Epithelial cell of prostate (primary cell): ENCODE results near the gene CIAO3.

ENCODE experiments used
- DNase-seq: peaks from one replicate; pipeline ENCODE4 v3.0.0-alpha.2; 2011; ENCODE audit warnings: low read depth, low spot score
- H3K27ac ChIP-seq: fragments of 450-650 bp; 2 replicates; pipeline ENCODE4 v1.5.1; 2017; ENCODE audit warnings: mild to moderate bottlenecking

CIAO3 gene

DNA sequence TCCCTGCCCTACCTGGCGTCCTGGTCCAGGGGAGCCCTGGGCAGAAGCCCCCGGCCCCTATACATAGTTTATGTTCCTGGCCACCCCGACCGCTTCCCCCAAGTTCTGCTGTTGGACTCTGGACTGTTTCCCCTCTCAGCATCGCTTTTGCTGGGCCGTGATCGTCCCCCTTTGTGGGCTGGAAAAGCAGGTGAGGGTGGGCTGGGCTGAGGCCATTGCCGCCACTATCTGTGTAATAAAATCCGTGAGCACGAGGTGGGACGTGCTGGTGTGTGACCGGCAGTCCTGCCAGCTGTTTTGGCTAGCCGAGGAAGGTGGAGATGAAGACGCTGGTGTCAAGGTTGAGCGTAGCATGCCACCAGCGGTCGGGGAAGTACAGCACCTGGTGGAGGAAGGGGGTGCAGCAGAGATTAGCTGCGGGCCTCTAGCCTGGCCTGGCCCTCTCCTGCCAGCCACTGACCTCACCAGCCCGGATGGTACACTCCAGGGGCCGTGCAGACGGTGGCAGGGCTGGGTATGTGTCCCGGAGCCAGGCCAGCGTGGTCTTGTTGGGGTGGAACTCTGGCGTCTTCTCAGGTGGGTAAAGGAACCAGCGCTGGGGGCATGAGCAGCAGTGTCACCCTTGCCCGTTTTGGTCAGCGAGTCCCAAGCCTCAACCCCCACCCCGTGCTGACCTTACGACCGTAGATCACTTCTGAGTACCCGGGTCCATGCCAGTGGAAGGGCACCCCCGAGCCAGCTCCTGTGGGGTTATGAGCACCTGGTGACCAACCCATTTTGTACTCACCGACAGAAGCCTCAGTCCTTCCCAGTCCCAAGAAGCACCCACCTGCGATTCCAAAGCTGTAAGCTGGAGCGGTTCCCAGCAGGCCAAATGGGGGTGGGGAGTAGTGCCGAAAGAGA, 58.1 kb downstream of the CIAO3 start:
- H3K27ac ChIP-seq = peak overlapping the region; percentile 79
- DNase-seq = no peak

DNA sequence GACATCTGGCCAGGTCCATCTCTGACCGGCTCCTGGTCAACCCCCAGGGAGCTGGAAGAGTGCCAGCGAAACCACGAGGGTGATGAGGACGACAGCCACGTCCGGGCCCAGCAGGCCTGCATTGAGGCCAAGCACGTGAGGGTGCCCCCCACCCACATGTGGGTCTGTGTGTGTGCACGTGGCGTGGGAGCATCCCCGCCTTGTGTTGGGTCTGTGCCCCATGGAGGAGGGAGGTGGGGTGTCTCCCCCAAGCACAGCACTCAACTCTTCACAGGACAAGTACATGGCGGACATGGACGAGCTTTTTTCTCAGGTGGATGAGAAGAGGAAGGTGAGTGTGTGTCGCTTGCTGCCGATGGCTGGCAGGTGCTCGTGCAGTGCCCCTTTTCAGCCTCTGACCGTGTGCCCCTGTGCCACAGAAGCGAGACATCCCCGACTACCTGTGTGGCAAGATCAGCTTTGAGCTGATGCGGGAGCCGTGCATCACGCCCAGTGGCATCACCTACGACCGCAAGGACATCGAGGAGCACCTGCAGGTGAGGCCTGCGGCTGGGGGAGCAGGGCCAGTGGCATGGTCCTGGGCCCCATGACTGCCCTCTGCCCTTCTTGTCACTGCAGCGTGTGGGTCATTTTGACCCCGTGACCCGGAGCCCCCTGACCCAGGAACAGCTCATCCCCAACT, 58.9 kb downstream of the CIAO3 start:
- DNase-seq = no peak
- H3K27ac ChIP-seq = peak overlapping the region; percentile 84

DNA sequence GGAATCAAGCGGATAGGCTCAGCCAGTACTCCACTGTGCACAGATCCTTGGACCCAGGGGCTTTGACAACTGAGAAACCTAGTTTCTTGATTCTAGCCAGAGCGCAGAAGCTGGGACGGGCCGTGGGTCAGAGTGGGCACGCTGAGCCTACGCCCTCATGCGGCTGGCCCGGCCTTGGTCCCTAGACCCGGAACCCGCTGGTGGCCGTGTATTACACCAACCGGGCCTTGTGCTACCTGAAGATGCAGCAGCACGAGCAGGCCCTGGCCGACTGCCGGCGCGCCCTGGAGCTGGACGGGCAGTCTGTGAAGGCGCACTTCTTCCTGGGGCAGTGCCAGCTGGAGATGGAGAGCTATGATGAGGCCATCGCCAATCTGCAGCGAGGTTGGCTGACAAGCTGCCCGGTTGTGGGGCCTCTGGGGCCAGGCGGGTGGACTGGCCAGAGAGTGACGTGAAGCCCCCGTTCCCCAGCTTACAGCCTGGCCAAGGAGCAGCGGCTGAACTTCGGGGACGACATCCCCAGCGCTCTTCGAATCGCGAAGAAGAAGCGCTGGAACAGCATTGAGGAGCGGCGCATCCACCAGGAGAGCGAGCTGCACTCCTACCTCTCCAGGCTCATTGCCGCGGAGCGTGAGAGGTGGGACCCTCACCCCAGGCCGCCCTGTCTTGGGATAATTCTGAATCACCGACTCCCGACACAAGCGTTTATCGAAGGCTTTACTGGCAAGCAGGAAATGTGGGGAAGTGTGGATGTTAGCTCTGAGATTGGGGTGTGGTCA, 59.6 kb downstream of the CIAO3 start:
- peak overlapping the region; percentile 84 for H3K27ac ChIP-seq
- no peak for DNase-seq

DNA sequence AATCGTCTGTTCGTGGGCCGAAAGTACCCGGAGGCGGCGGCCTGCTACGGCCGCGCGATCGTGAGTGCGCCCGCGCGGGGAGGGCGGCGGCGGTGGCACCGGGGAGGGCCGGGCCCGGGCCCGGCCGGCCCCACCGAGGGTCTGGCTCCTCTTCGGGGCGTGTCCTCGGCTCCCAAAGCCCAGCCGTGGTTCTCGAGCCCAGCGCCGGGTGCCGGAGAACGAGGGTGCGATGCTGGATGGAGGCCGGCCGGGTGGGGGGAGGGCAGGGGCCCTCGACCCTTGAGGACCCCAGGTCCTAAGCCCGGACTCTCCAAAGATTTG, 60.2 kb downstream of the CIAO3 start:
- no peak for DNase-seq
- peak overlapping the region; percentile 84 for H3K27ac ChIP-seq

DNA sequence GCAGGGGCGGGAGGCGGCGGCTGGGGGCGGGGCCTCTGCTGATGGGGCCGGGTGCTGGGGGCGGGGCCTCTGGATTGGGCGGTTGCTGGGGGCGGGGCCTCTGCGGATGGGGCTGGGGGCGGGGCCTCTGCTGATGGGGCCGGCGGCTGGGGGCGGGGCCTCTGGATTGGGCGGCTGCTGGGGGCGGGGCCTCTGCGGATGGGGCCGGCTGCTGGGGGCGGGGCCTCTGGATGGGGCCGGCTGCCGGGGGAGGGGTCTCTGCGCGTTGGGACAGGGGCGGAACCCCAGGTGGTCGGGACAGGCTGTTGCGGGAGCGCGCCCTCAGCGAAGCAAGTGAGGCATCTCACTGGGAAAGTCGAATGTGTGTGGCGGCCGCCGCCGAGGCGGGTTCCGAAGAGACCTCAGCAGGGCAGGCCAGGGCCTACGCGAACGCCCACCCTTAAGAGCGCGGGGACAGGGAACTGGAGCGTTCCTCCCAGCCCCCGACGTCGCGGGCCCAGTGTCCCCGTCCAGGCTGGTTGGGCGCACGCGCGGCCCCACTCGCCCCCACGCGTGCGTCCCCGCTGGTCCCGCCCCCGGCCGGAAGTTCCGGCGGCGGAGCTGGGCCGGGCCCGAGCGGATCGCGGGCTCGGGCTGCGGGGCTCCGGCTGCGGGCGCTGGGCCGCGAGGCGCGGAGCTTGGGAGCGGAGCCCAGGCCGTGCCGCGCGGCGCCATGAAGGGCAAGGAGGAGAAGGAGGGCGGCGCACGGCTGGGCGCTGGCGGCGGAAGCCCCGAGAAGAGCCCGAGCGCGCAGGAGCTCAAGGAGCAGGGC, 60.8 kb downstream of the CIAO3 start, which contains the start of gene STUB1:
Gene STUB1, plus strand, starts transcription at position 597 of the 811 bp plus-strand sequence. Its CDS starts 116 bp downstream, at position 713.
- H3K27ac ChIP-seq = peak within 1 kb of the TSS; percentile 84
- DNase-seq = peak; percentile 20
